HG02943 (cell line): ENCODE data around the gene DAND5.

ENCODE experiments used
- ATAC-seq: cut with Tn5 transposase; IDR thresholded peaks from one replicate; pipeline ENCODE4 v1.9.1; 2021; ENCODE audit warnings: mild to moderate bottlenecking, low read depth, moderate library complexity; ENCODE audit not compliant: unreplicated experiment

DAND5 gene

GRCh38 chr19:13019332-13019731, 50.0 kb downstream of the DAND5 start:
- no peak for ATAC-seq

- no peak for ATAC-seq
Measured at GRCh38 chr19:13020002-13020414, 50.6 kb downstream of the DAND5 start.

DNA sequence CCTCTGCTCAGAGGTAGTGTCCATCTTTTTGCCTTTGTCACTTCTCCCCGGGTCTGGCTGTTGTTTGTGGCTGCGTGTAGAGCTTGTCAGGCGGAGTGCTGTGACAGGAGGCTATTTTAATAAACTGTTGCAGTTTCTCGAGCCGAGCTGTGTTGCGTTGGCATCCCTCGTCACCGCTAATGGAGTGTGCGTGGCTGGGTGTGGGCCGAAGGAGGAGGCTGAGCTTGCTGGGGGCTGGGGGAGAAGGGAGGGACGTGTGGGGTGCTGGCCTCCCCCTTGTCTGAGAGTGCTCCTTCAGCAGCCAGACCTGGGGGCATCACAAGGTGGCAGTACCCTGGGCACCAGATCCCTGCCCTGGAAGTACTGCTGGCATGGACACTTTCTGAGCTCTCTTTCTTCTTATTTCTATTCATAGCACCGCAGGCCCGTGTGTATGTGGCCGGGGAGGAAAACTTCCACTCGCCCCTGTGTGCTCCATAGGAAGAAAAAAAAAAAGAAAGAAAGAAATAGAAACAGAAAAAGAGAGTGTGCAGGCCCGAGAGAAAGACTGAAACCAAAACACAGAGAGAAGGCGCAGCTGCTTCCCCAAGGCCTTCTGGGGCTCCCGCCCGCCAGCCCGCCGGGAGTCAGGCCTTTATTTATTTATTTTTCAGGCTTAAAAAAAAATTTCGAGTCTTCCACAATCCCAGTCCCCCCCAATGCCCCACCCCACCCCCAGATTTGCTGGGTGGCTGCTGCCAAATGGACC, 52.9 kb downstream of the DAND5 start:
- ATAC-seq: no peak

DNA sequence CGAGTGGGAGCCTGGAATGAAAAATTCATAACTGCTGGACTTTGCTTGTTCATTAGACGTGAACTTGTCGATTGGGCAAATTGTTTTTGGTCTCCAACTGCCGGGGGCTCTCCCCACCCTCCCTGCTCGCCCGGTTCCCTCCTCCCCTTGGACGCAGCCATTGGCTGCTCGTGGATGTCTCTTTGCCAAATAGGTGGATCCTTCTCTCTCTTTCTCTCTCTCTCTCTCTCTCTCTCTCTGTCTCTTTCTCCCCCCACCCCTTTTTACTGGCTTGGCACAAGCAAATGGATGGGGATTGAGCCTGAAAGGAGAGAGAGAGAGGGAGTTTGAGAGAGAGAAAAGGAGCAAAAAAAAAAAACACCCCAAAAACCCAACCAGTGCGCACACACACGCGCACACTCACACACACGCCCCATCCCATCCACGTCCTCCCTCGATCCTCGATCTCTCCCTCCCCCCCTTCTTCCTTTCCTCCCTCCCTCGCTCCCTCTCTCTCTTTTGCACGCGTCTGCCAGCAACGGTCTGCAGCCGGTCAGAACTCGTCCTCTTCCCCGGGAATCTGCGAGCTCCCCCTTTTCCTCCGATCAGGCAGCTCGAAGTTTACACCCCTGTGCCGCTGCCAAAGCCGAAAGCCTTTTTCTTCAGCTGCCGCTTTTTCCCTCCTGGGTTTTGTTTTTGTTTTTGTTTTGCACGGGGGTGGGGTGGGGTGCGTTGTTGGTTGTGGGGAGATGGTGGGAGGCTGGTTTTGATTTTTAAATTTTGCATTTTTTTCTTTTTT, 53.7 kb downstream of the DAND5 start:
- ATAC-seq: no peak

DNA sequence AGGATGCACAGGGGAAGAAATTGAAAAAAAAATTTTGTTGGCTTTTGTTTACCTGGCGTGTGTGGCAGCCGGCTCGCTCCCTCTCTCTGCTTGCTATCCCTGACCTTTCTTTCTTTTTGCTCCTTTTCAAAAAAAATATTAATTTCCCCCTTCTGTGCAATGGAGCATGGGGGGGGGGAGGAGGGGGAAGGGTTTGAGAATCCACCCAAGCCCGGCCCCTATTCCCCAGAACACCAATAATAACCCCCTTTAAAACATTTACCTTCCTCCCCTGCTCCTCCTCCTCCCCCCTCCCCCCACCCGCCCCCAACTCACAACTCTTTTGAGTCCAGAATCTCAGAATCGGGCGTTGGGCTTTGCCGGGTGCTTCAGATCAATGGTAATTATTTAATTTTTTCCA, 54.3 kb downstream of the DAND5 start:
- ATAC-seq: no peak
